Gastroesophageal sphincter (tissue), 4 donors: ENCODE data around the gene ADGRG6. TPM values are rescaled to one million over a fixed set of nuclear protein-coding genes. Genes with fewer than 3 reads are reported as not detected.
A peak's percentile ranks its signal among the peaks of the same experiment; 100 is the strongest.

Source experiments
- ATAC-seq: fragments of 150-250 bp; one replicate; pipeline ENCODE4 v1.9.1; 2016; ENCODE audit warnings: mild to moderate bottlenecking, moderate library complexity
- H3K27ac ChIP-seq, 4 donors: fragments of 200-600 bp; sonication (generic) in 3 of 4; 1 replicate in 3 of 4; 2 replicates in 1 of 4; pipeline ENCODE4 v1.5.1; 2016 to 2019
- H3K27me3 ChIP-seq: fragments of 200-600 bp; sonication (generic); one replicate; pipeline ENCODE4 v1.5.1; 2019
- H3K36me3 ChIP-seq, 2 donors: fragments of 200-600 bp; sonication (generic); one replicate each; pipeline ENCODE4 v1.5.1; 2019; ENCODE audit warnings: control low read depth in 1 of 2
- H3K4me1 ChIP-seq, 3 donors: fragments of 200-600 bp; sonication (generic); 1 replicate in 2 of 3; 2 replicates in 1 of 3; pipeline ENCODE4 v1.5.1; 2016 to 2019; ENCODE audit warnings: control low read depth in 2 of 3
- H3K4me3 ChIP-seq, 2 donors: fragments of 200-600 bp; sonication (generic); one replicate each; pipeline ENCODE4 v1.5.1; 2019; ENCODE audit warnings: mild to moderate bottlenecking in 1 of 2, moderate library complexity in 1 of 2
- H3K9me3 ChIP-seq, 3 donors: fragments of 200-600 bp; sonication (generic); one replicate each; pipeline ENCODE4 v1.5.1; 2017 to 2019; ENCODE audit warnings: control low read depth in 2 of 3
- CTCF ChIP-seq, 4 experiments: fragments of 200-600 bp in 2 of 4; fragments of 450-650 bp in 2 of 4; sonication (generic) in 1 of 4; IDR thresholded peaks; one replicate each; pipeline ENCODE4 v1.5.1; 2017 to 2019; ENCODE audit warnings: antibody characterized with exemption in 4 of 4, mild to moderate bottlenecking in 2 of 4, moderate library complexity in 2 of 4
- EP300 ChIP-seq: sonication (generic); formaldehyde crosslinking; IDR thresholded peaks from one replicate; pipeline ENCODE4 v1.6.1; 2017; ENCODE audit warnings: antibody characterized with exemption, mild to moderate bottlenecking
- POLR2A ChIP-seq, 2 donors: fragments of 450-650 bp; IDR thresholded peaks; one replicate each; pipeline ENCODE4 v1.6.1; 2017; ENCODE audit warnings: antibody characterized with exemption in 2 of 2, mild to moderate bottlenecking in 2 of 2, moderate library complexity in 1 of 2
- POLR2AphosphoS5 ChIP-seq: sonication (generic); formaldehyde crosslinking; IDR thresholded peaks from one replicate; pipeline ENCODE4 v1.6.1; 2017; ENCODE audit warnings: antibody characterized with exemption
- WGBS, 2 donors: methylation state at CpG; one replicate each; pipeline ENCODE4 v1.1.5; 2018; ENCODE audit warnings: low coverage in 1 of 2; 5-methylcytosine and 5-hydroxymethylcytosine counted together
- total RNA-seq, 4 donors: library from RNA; depleted of rRNA; stranded (reverse); fragments of >200 nt; gene quantifications; one replicate each; pipeline ENCODE4 v1.1.0, GENCODE V29; 2016

Gene ADGRG6
- total RNA-seq, 4 donors from 2014 or later, result 8.3 to 14.4 (median 11.4) TPM

DNA sequence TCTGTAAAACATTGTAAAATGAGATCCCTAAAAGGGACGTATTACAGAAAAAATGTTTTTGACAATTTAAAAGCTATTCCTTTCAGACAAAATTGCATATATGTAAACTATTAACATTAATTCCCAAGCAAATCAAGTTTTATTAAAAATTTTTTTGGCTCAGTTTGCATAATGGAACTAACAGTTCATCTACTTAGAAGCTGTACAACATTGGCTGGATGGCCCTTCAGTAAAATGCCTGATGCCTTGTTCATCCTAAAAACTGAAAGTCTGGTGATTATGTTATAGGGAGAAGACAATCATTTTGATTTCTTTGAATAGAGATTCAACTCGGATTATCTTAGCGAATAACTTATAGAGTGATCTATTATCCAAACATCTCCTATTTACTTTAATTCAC, 52.8 kb downstream of the ADGRG6 start:
- TF ChIP-seq POLR2A (IDR thresholded peaks at IDR 0.05), result no peak
- no peak for TF ChIP-seq POLR2AphosphoS5
- TF ChIP-seq EP300, result no peak
- TF ChIP-seq CTCF (IDR thresholded peaks at IDR 0.05), result no peak
- H3K4me3 ChIP-seq, result no peak overlapping the region
- H3K27me3 ChIP-seq, result no peaks in the 10 kb centered on the region
- H3K36me3 ChIP-seq, result no peaks in the 10 kb centered on the region
- 81 to 93% methylated on average over 3 of the region's 3 CpGs for whole genome bisulfite sequencing, 2 donors
- no peak overlapping the region for H3K27ac ChIP-seq
- no peaks in the 10 kb centered on the region for H3K4me1 ChIP-seq
- H3K9me3 ChIP-seq, result peaks cover 0 to 7% (median 0%) of the 10 kb centered on the region in 3 donors
- ATAC-seq, result no peak

GRCh38 chr6:142355520-142356174, 53.8 kb downstream of the ADGRG6 start:
- H3K36me3 ChIP-seq, result no peaks in the 10 kb centered on the region
- no peak for ATAC-seq
- 29 to 76% methylated on average over 6 to 7 of the region's 7 CpGs for WGBS, 2 donors
- no peak overlapping the region for H3K27ac ChIP-seq
- peaks cover 0 to 7% (median 0%) of the 10 kb centered on the region in 3 donors for H3K9me3 ChIP-seq
- H3K4me3 ChIP-seq, result no peak overlapping the region
- TF ChIP-seq POLR2AphosphoS5 (no peak), POLR2A (IDR thresholded peaks at IDR 0.05) (no peak), EP300 (no peak), CTCF (IDR thresholded peaks at IDR 0.05) (no peak)
- no peaks in the 10 kb centered on the region for H3K27me3 ChIP-seq
- no peaks in the 10 kb centered on the region for H3K4me1 ChIP-seq

GRCh38 chr6:142356201-142356883, 54.5 kb downstream of the ADGRG6 start:
- peaks cover 0 to under 1% (median 0%) of the 10 kb centered on the region in 3 donors for H3K9me3 ChIP-seq
- no peak overlapping the region for H3K4me3 ChIP-seq
- TF ChIP-seq POLR2AphosphoS5 (no peak), EP300 (no peak), CTCF (IDR thresholded peaks at IDR 0.05) (no peak), POLR2A (IDR thresholded peaks at IDR 0.05) (no peak)
- WGBS, 2 donors, result 55 to 88% methylated on average over 5 of the region's 5 CpGs
- peak; percentile 55 for ATAC-seq
- no peaks in the 10 kb centered on the region for H3K36me3 ChIP-seq
- peaks cover 4% of the 10 kb centered on the region for H3K27me3 ChIP-seq
- no peaks in the 10 kb centered on the region for H3K4me1 ChIP-seq
- H3K27ac ChIP-seq, result no peak overlapping the region

- Histone ChIP-seq H3K4me1 (no peaks in the 10 kb centered on the region), H3K4me3 (no peak overlapping the region), H3K9me3 (no peaks in the 10 kb centered on the region), H3K27me3 (peaks cover 4% of the 10 kb centered on the region), H3K36me3 (no peaks in the 10 kb centered on the region), H3K27ac (no peak overlapping the region)
- no peak for TF ChIP-seq POLR2AphosphoS5
- TF ChIP-seq POLR2A (IDR thresholded peaks at IDR 0.05), result no peak
- no peak for TF ChIP-seq EP300
- TF ChIP-seq CTCF (IDR thresholded peaks at IDR 0.05), result no peak
- WGBS, 2 donors, result 58 to 75% methylated on average over 1 of the region's 1 CpG
- no peak for ATAC-seq
Observed at GRCh38 chr6:142356884-142357225, 55.0 kb downstream of the ADGRG6 start.

DNA sequence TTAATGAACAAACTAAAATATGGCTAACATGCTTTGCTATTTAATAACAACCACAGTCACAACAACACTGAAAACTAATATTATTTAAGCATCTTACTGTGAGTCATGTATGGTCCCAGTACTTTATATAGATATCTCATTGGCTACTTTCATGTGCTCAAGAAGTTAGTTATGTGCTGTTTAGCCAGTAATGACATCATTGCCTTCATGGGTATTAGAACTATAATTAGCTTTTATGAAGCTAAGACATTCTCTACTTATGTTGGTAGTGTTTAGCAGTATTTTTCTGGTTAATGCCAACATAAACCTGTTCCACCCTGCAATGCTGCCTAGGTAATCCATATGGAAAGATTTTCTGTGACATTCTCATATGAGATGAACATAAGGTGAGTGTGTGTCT, 56.1 kb downstream of the ADGRG6 start:
- H3K27ac ChIP-seq, result no peak overlapping the region
- no peaks in the 10 kb centered on the region for H3K9me3 ChIP-seq
- no peak overlapping the region for H3K4me3 ChIP-seq
- H3K27me3 ChIP-seq, result peaks cover 4% of the 10 kb centered on the region
- H3K4me1 ChIP-seq, result no peaks in the 10 kb centered on the region
- ATAC-seq, result no peak
- TF ChIP-seq POLR2A (IDR thresholded peaks at IDR 0.05), result no peak
- no peak for TF ChIP-seq CTCF (IDR thresholded peaks at IDR 0.05)
- TF ChIP-seq POLR2AphosphoS5, result no peak
- TF ChIP-seq EP300, result no peak
- H3K36me3 ChIP-seq, result no peaks in the 10 kb centered on the region
